Astrocyte of the hippocampus (primary cell): ENCODE results near the gene ELP2.
"Not testable (repeated sequence)": the region's sequence is repeated elsewhere in the genome, so short reads cannot be mapped to it uniquely, and the experiment has no call there.

Source experiments
- DNase-seq: peaks from one replicate; pipeline ENCODE4 v3.0.0; 2011; ENCODE audit warnings: low read depth, low spot score

Gene ELP2

GRCh38 chr18:36129300-36130038 lies at the start of gene ELP2, which contains the start of gene SLC39A6:
Gene ELP2, plus strand, starts transcription at chr18:36129899. Its CDS starts 35 bp downstream, at chr18:36129934.
Gene SLC39A6, minus strand, starts transcription at chr18:36129340. Its CDS starts 2,333 bp downstream, at chr18:36127007.
- peak; percentile 98 for DNase-seq

GRCh38 chr18:36081118-36081517 lies 48.6 kb upstream of the ELP2 start:
- not testable (repeated sequence) for DNase-seq

GRCh38 chr18:36083729-36084128 lies 46.0 kb upstream of the ELP2 start:
- DNase-seq: no peak

GRCh38 chr18:36085195-36085594 lies 44.5 kb upstream of the ELP2 start:
- DNase-seq: no peak

GRCh38 chr18:36086186-36086585 lies 43.5 kb upstream of the ELP2 start:
- DNase-seq: no peak

GRCh38 chr18:36088256-36088655 lies 41.4 kb upstream of the ELP2 start:
- DNase-seq: no peak

GRCh38 chr18:36089001-36089400 lies 40.7 kb upstream of the ELP2 start:
- DNase-seq: no peak

GRCh38 chr18:36092116-36092515 lies 37.6 kb upstream of the ELP2 start:
- not testable (repeated sequence) for DNase-seq

- DNase-seq: no peak
These were observed 35.3 kb upstream of the ELP2 start for GRCh38 chr18:36094431-36094830.

- peak; percentile 68 for DNase-seq
These were observed 33.7 kb upstream of the ELP2 start for GRCh38 chr18:36095936-36096519.

- DNase-seq: no peak
These were observed 32.7 kb upstream of the ELP2 start for GRCh38 chr18:36096955-36097354.

GRCh38 chr18:36099311-36099710 lies 30.4 kb upstream of the ELP2 start:
- no peak for DNase-seq

GRCh38 chr18:36101943-36102342 lies 27.8 kb upstream of the ELP2 start:
- DNase-seq: no peak

GRCh38 chr18:36104749-36105148 lies 24.9 kb upstream of the ELP2 start:
- no peak for DNase-seq

- no peak for DNase-seq
These were observed 22.2 kb upstream of the ELP2 start for GRCh38 chr18:36107477-36107876.

GRCh38 chr18:36108196-36108595 lies 21.5 kb upstream of the ELP2 start:
- DNase-seq: no peak

GRCh38 chr18:36108601-36109000 lies 21.1 kb upstream of the ELP2 start:
- no peak for DNase-seq

- no peak for DNase-seq
These were observed 20.0 kb upstream of the ELP2 start for GRCh38 chr18:36109737-36110136.

- DNase-seq: no peak
These were observed 17.4 kb upstream of the ELP2 start for GRCh38 chr18:36112302-36112701.

- no peak for DNase-seq
These were observed 15.4 kb upstream of the ELP2 start for GRCh38 chr18:36114251-36114650.

- no peak for DNase-seq
These were observed 15.0 kb upstream of the ELP2 start for GRCh38 chr18:36114738-36115137.

- DNase-seq: not testable (repeated sequence)
These were observed 12.9 kb upstream of the ELP2 start for GRCh38 chr18:36116771-36117170.

GRCh38 chr18:36120297-36120696 lies 9.4 kb upstream of the ELP2 start:
- DNase-seq: no peak
